ENCODE measurements around the gene C1orf198. TPM values are rescaled to one million over a fixed set of nuclear protein-coding genes. Genes with fewer than 3 reads are reported as not detected.

The C1orf198 gene
- total RNA-seq, 3 donors from 2014 or later = 63.6 to 138 (median 124) TPM

DNA sequence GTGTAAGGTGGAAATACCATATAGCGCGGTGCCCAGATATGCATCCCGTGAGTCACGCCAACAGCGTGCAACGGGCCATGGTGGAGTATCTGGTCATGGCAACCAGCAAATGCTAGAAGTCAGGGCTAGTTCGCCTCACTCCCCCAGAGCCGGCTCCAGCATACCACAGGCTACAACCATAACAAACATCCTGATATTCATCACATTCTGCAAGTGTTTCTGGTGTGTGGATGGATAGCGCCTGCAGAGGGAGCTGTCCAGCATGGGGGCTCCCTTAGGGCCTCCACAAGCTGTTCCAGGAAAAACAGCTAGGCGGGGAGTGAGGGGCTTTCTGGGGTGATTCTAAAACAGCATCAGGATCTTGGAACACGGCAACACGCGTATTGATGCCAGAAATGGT is 6.8 kb downstream of the C1orf198 start:
- Histone ChIP-seq H3K36me3 (no peaks in the 10 kb centered on the region), H3K9me3 (no peaks in the 10 kb centered on the region), H3K27ac (peak overlapping the region; percentile 57 to 96), H3K27me3 (no peaks in the 10 kb centered on the region), H3K4me1 (peaks cover 0 to 58% of the 10 kb centered on the region in 2 donors), H3K4me3 (no peak overlapping the region)
- intact Hi-C loops (cut with DNase I; ENCODE audit: low total_unique reads) = no loop called here
- TF ChIP-seq, protein P1, sequence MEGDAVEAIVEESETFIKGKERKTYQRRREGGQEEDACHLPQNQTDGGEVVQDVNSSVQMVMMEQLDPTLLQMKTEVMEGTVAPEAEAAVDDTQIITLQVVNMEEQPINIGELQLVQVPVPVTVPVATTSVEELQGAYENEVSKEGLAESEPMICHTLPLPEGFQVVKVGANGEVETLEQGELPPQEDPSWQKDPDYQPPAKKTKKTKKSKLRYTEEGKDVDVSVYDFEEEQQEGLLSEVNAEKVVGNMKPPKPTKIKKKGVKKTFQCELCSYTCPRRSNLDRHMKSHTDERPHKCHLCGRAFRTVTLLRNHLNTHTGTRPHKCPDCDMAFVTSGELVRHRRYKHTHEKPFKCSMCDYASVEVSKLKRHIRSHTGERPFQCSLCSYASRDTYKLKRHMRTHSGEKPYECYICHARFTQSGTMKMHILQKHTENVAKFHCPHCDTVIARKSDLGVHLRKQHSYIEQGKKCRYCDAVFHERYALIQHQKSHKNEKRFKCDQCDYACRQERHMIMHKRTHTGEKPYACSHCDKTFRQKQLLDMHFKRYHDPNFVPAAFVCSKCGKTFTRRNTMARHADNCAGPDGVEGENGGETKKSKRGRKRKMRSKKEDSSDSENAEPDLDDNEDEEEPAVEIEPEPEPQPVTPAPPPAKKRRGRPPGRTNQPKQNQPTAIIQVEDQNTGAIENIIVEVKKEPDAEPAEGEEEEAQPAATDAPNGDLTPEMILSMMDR (IDR thresholded peaks at IDR 0.05) = no peak
- TF ChIP-seq POLR2A (IDR thresholded peaks at IDR 0.05) (no peak), POLR2AphosphoS5 (IDR thresholded peaks at IDR 0.05) (no peak)
- DNase-seq (ENCODE audit: low spot score in 2 of 2) = no peak

DNA sequence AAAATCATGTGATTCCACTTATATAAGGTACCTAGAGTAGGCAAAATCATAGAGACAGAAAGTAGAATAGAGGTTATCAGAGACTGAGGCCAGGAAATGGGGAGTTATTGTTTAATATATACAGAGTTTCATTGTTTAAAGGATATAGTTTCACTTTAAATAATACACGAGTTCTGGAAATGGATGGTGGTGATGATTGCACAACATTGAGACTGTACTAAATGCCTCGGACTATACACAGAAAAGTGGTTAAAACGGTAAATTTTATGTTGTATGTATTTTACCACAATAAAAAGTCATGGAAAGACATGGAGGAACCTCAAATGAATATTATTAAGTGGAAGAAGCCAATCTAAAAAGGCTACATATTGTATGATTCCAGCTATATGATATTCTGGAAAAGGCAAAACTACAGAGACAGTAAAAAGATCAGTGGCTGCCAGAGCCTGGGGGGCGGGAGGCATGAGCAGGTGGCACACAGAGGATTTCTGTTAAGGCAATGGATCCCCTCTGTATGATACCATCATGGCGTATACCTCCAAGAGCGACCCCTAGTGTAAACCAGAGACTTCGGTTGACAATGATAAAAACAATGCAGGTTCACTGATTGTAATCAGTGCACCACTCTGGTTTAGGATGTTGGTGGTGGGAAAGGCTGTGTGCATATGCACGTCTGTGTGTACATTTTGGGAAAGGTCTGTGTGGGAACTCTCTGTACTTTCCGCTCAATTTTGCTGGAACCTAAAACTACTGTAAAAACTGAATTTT is 7.5 kb downstream of the C1orf198 start:
- Histone ChIP-seq H3K27ac (peak overlapping the region in 1 of 2 donors; percentile 96), H3K9me3 (no peaks in the 10 kb centered on the region), H3K4me1 (peaks cover 0 to 58% of the 10 kb centered on the region in 2 donors), H3K4me3 (no peak overlapping the region), H3K36me3 (no peaks in the 10 kb centered on the region), H3K27me3 (no peaks in the 10 kb centered on the region)
- intact Hi-C loops (cut with DNase I; ENCODE audit: low total_unique reads) = no loop called here
- TF ChIP-seq, protein P1 (IDR thresholded peaks at IDR 0.05) = no peak
- TF ChIP-seq POLR2AphosphoS5 (IDR thresholded peaks at IDR 0.05) (no peak), POLR2A (IDR thresholded peaks at IDR 0.05) (no peak)
- DNase-seq (ENCODE audit: low spot score in 2 of 2) = no peak

DNA sequence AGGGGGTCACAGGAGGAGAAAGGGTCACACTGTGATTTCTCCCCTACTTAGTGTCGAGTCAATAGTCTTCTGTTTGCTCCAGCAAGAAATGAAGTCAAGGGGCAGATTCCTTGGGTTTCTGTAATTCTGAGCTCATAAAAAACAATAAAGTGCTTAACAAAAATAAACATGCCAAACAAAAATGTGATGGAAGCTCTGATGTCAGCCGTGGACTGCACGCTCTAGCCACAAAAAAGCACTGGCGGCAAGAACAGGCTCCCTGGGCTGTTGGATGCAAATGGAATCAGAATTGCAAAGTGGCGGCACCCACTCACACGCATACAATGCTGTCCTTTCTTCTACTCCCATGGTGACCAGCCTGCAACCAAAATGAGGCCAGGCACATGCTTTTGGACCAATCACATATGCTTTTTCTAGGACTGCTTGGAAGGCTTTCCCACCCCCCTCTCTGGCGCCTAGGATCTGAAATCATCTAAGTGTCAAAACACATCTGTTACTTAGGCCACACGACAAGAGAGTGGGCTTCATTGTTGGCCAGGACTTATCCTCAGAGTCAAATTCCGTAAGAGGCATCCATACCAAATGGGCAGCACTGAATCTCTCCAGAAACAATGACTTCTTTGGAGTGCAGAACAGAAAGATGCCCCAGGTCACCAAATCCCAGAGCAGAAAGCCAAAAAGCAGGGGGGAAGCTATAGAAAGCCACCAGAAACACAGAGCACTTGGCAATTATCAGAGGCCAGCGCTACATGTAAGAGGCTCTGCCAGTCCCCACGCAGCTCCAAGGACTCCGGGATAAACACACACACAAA is 9.2 kb downstream of the C1orf198 start:
- Histone ChIP-seq H3K36me3 (no peaks in the 10 kb centered on the region), H3K9me3 (no peaks in the 10 kb centered on the region), H3K4me3 (no peak overlapping the region), H3K27ac (peak overlapping the region; percentile 45 to 63), H3K27me3 (no peaks in the 10 kb centered on the region), H3K4me1 (peaks cover 0 to 54% of the 10 kb centered on the region in 2 donors)
- DNase-seq (ENCODE audit: low spot score in 2 of 2) = peak in 1 of 2 donors; percentile 40
- TF ChIP-seq, protein P1 (IDR thresholded peaks at IDR 0.05) = no peak
- TF ChIP-seq POLR2A (IDR thresholded peaks at IDR 0.05) = no peak
- TF ChIP-seq POLR2AphosphoS5 (IDR thresholded peaks at IDR 0.05) = no peak
- intact Hi-C loops (cut with DNase I; ENCODE audit: low total_unique reads) = no loop called here

DNA sequence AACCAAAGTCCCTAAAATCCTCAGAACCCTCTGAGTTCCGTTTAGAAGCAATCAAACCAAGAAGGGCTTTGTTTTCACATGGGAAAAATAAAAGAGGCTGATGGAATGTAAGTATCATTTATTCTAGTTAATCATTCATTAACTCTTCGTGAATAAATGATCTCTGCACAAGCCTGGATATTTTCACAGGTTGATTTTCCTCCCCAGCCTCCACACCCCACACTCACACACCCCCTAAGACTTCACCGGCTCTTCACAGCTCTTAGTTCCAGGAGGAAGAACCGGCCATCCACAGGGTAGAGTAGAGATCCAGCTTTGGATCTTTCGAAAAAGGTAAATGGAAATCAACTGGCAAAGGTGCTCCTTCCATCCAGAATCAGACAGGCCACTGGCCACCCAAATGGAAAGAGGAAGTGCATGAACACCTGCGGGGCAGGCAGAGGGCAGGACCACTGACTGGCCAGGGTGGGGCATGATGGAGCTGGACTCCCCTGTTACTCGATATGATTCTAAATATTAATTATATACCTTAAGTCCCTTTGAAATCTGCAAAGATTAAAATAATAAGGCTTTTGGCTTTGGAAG is 10.0 kb downstream of the C1orf198 start:
- Histone ChIP-seq H3K4me3 (no peak overlapping the region), H3K9me3 (no peaks in the 10 kb centered on the region), H3K4me1 (peaks cover 0 to 46% of the 10 kb centered on the region in 2 donors), H3K36me3 (no peaks in the 10 kb centered on the region), H3K27me3 (no peaks in the 10 kb centered on the region), H3K27ac (peak overlapping the region; percentile 45 to 63)
- no peak for TF ChIP-seq POLR2AphosphoS5 (IDR thresholded peaks at IDR 0.05)
- TF ChIP-seq, protein P1 (IDR thresholded peaks at IDR 0.05) = no peak
- intact Hi-C loops (cut with DNase I; ENCODE audit: low total_unique reads) = no loop called here
- DNase-seq (ENCODE audit: low spot score in 2 of 2) = no peak

All from breast epithelium (tissue), 4 donors.